Thyroid gland (tissue), 4 donors: ENCODE measurements around the gene WDR7. TPM values are rescaled to one million over a fixed set of nuclear protein-coding genes. Genes with fewer than 3 reads are reported as not detected.

Experiments
- DNase-seq, 2 donors: peaks; one replicate each; pipeline ENCODE4 v3.0.0-alpha.2; 2019
- H3K27ac ChIP-seq, 3 donors: fragments of 200-600 bp; sonication (generic); 1 replicate in 2 of 3; 2 replicates in 1 of 3; pipeline ENCODE4 v1.5.1; 2016 to 2019; ENCODE audit warnings: mild to moderate bottlenecking in 1 of 3, moderate library complexity in 1 of 3
- H3K27me3 ChIP-seq: fragments of 200-600 bp; sonication (generic); one replicate; pipeline ENCODE4 v1.5.1; 2019
- H3K36me3 ChIP-seq, 2 donors: fragments of 200-600 bp; sonication (generic); one replicate each; pipeline ENCODE4 v1.5.1; 2016 to 2019
- H3K4me1 ChIP-seq, 2 donors: fragments of 200-600 bp; sonication (generic); one replicate each; pipeline ENCODE4 v1.5.1; 2017 to 2019
- H3K4me3 ChIP-seq, 3 donors: fragments of 200-600 bp; sonication (generic); replicated peaks in 1 of 3; 1 replicate in 2 of 3; 2 replicates in 1 of 3; pipeline ENCODE4 v1.5.1; 2016; ENCODE audit warnings: mild to moderate bottlenecking in 1 of 3
- H3K9me3 ChIP-seq: fragments of 200-600 bp; sonication (generic); one replicate; pipeline ENCODE4 v1.5.1; 2017
- CTCF ChIP-seq, 6 experiments: fragments of 200-600 bp in 3 of 6; fragments of 450-650 bp in 3 of 6; sonication (generic) in 3 of 6; IDR thresholded peaks; one replicate each; pipeline ENCODE4 v1.5.1; 2016 to 2019; ENCODE audit warnings: antibody characterized with exemption in 6 of 6, mild to moderate bottlenecking in 2 of 6, inconsistent platforms in 1 of 6, moderate library complexity in 1 of 6
- POLR2A ChIP-seq, 2 donors: fragments of 450-650 bp; IDR thresholded peaks; one replicate each; pipeline ENCODE4 v1.6.1; 2017; ENCODE audit warnings: antibody characterized with exemption in 2 of 2, mild to moderate bottlenecking in 2 of 2, moderate library complexity in 1 of 2
- WGBS, 2 donors: methylation state at CpG; one replicate each; pipeline ENCODE4 v1.1.5; 2017; 5-methylcytosine and 5-hydroxymethylcytosine counted together
- intact Hi-C: fragments of 100-400 bp; cut with DNase I; formaldehyde crosslinking; loops from one replicate; pipeline ENCODE4 v1.15.1; 2023
- total RNA-seq, 4 donors: library from RNA; depleted of rRNA; stranded (reverse); fragments of >200 nt; gene quantifications; one replicate each; pipeline ENCODE4 v1.2.3, GENCODE V29; 2016

The WDR7 gene
- total RNA-seq, 4 donors from 2014 or later, result 42.0 to 88.8 (median 49.6) TPM

- Histone ChIP-seq H3K27me3 (no peaks in the 10 kb centered on the region), H3K4me3 (no peak overlapping the region), H3K27ac (no peak overlapping the region), H3K9me3 (no peaks in the 10 kb centered on the region), H3K4me1 (peaks cover 0 to 6% of the 10 kb centered on the region in 2 donors), H3K36me3 (no peaks in the 10 kb centered on the region)
- no peak for DNase-seq
- 74 to 88% methylated on average over 5 of the region's 5 CpGs for WGBS, 2 donors
- intact Hi-C loops, result no loop called here
- TF ChIP-seq POLR2A (IDR thresholded peaks at IDR 0.05) (no peak), CTCF (IDR thresholded peaks at IDR 0.05) (no peak)
Observed at GRCh38 chr18:56715121-56715520, 64.0 kb downstream of the WDR7 start.

DNA sequence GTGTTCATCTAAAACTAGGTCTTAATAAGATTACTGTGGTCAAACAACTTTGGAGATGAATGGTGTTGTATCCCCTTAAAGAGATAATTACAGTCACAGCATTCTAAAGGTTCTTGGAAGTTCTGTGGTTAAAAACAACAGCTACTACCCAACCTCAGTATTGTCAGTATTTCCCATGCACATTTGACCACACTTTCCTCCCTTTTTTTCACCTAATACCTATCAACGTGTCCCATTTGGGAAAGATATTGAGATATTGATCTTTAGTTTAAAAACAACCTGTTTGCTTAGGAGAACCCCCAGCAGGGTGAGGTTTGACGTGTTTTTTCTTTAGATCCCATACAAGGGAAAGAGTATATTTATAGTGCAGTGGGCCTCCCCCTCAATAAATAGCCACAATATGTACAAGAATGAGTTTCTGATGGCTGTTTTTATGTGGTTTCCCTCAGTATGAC is 65.6 kb downstream of the WDR7 start:
- 74 to 89% methylated on average over 2 of the region's 2 CpGs for WGBS, 2 donors
- intact Hi-C loops, result no loop called here
- H3K4me3 ChIP-seq, result no peak overlapping the region

GRCh38 chr18:56721031-56721430 is 69.9 kb downstream of the WDR7 start:
- Histone ChIP-seq H3K27me3 (no peaks in the 10 kb centered on the region), H3K9me3 (no peaks in the 10 kb centered on the region), H3K36me3 (no peaks in the 10 kb centered on the region), H3K4me3 (no peak overlapping the region), H3K4me1 (no peaks in the 10 kb centered on the region), H3K27ac (no peak overlapping the region)
- no peak for DNase-seq
- intact Hi-C loops, result no loop called here
- WGBS, 2 donors, result 83 to 85% methylated on average over 1 of the region's 1 CpG
- TF ChIP-seq CTCF (IDR thresholded peaks at IDR 0.05) (no peak), POLR2A (IDR thresholded peaks at IDR 0.05) (no peak)

More for the DNA sequence above, 65.6 kb downstream of the WDR7 start:
- Histone ChIP-seq H3K27ac (no peak overlapping the region), H3K4me1 (peaks cover 0 to 6% of the 10 kb centered on the region in 2 donors), H3K36me3 (no peaks in the 10 kb centered on the region), H3K9me3 (no peaks in the 10 kb centered on the region), H3K27me3 (no peaks in the 10 kb centered on the region)
- DNase-seq, result no peak
- no peak for TF ChIP-seq POLR2A (IDR thresholded peaks at IDR 0.05)
- no peak for TF ChIP-seq CTCF (IDR thresholded peaks at IDR 0.05)

DNA sequence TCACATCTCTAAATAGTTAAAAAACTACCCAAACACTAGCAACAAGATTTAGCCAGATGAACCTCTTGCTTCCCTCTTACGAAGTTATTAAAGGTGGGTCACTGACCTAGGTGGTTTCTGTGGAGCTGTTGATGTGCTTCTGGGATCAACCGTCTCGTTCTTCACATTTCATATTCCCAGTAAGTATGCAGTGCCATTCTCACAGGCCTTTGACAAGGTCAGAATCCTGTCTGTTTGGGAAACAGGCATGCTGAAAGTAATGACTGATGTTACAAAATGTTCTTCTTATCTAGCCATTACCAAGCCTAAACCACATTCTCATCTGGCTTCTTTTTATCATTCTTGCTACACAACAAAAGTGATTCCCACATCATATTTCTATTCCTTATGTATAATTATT is 70.3 kb downstream of the WDR7 start:
- Histone ChIP-seq H3K27me3 (no peaks in the 10 kb centered on the region), H3K27ac (no peak overlapping the region), H3K9me3 (no peaks in the 10 kb centered on the region), H3K4me3 (no peak overlapping the region), H3K36me3 (no peaks in the 10 kb centered on the region), H3K4me1 (no peaks in the 10 kb centered on the region)
- DNase-seq, result no peak
- 93 to 98% methylated on average over 3 of the region's 3 CpGs for WGBS, 2 donors
- intact Hi-C loops, result no loop called here
- no peak for TF ChIP-seq CTCF (IDR thresholded peaks at IDR 0.05)
- no peak for TF ChIP-seq POLR2A (IDR thresholded peaks at IDR 0.05)

DNA sequence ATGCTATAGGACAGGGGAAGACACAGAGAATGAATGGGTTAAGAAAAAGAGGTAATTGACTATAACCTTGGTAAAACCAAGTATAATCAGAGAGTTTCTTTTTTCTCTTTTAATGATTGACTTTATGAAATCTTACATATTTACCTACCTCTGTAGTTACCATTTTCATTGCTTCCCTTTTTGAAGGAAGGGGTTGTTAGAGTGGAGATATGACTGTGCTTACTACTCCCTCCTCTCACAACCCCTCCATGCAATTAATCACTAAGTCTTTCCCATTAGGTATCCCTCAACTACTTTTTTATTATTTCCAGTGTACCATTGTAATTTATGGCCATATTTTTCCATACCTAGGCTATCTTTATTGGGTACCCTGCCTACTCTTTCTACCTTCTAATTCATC is 71.4 kb downstream of the WDR7 start:
- Histone ChIP-seq H3K36me3 (no peaks in the 10 kb centered on the region), H3K27ac (no peak overlapping the region), H3K4me1 (no peaks in the 10 kb centered on the region), H3K4me3 (no peak overlapping the region), H3K27me3 (no peaks in the 10 kb centered on the region), H3K9me3 (no peaks in the 10 kb centered on the region)
- intact Hi-C loops, result no loop called here
- TF ChIP-seq POLR2A (IDR thresholded peaks at IDR 0.05) (no peak), CTCF (IDR thresholded peaks at IDR 0.05) (no peak)
- no peak for DNase-seq
